SK-N-SH (cell line): ENCODE results near the gene DDIT3. TPM values are rescaled to one million over a fixed set of nuclear protein-coding genes. Genes with fewer than 3 reads are reported as not detected.

Experiments used
- CTCF ChIA-PET: fragments of 300-600, 350-600 bp; formaldehyde crosslinking; extraction: SDS; loops from one replicate; lab custom pipeline; 2021; lab: Yijun Ruan, JAX
- POLR2A ChIA-PET: fragments of 350-600 bp; sonication (Branson Sonifier 250); formaldehyde crosslinking; extraction: SDS; loops from one replicate; lab custom pipeline; 2020; ENCODE audit warnings: antibody characterized with exemption, inconsistent platforms; lab: Yijun Ruan, JAX
- DNase-seq: peaks from one replicate; pipeline ENCODE4 v3.0.0; 2012
- H2AFZ ChIP-seq: fragments of 200-600 bp; sonication (generic); 2 replicates; pipeline ENCODE4 v1.8.1; 2016; ENCODE audit warnings: antibody characterized with exemption, mild to moderate bottlenecking, low read depth
- H3F3A ChIP-seq: fragments of 200-600 bp; sonication (generic); replicated peaks from 2 replicates; pipeline ENCODE3; 2016; ENCODE audit warnings: antibody characterized with exemption, mild to moderate bottlenecking; ENCODE audit not compliant: insufficient read depth
- H3K27ac ChIP-seq, 2 experiments: fragments of 200-500 bp in 1 of 2; fragments of 200-600 bp in 1 of 2; sonication (Bioruptor generic) in 1 of 2; sonication (generic), shearing (Covaris generic) in 1 of 2; 2 replicates each; pipeline versions ENCODE4 v1.5.1 to v1.6.1; 2014 to 2016; ENCODE audit warnings: low read depth in 2 of 2, inconsistent platforms in 1 of 2, low read length in 1 of 2, mild to moderate bottlenecking in 1 of 2, mixed read lengths in 1 of 2
- H3K27me3 ChIP-seq: fragments of 200-600 bp; sonication (generic), shearing (Covaris generic); 2 replicates; pipeline ENCODE4 v1.6.1; 2016; ENCODE audit warnings: mixed run types; ENCODE audit not compliant: insufficient read depth
- H3K36me3 ChIP-seq, 2 experiments: fragments of 200-500 bp in 1 of 2; fragments of 200-600 bp in 1 of 2; sonication (Bioruptor generic) in 1 of 2; sonication (generic) in 1 of 2; replicated peaks in 1 of 2; 2 replicates each; pipeline versions ENCODE3 to v1.5.1; 2014 to 2016; ENCODE audit warnings: low read length in 1 of 2, mild to moderate bottlenecking in 1 of 2; ENCODE audit not compliant: insufficient read depth in 2 of 2, control insufficient read depth in 1 of 2
- H3K4me1 ChIP-seq, 2 experiments: fragments of 200-500 bp in 1 of 2; fragments of 200-600 bp in 1 of 2; sonication (Bioruptor generic) in 1 of 2; sonication (generic), shearing (Covaris generic) in 1 of 2; 2 replicates each; pipeline versions ENCODE4 v1.5.1 to v1.6.1; 2014 to 2016; ENCODE audit warnings: low read depth in 1 of 2, low read length in 1 of 2, mixed run types in 1 of 2; ENCODE audit not compliant: insufficient read depth in 2 of 2, control insufficient read depth in 1 of 2
- H3K4me2 ChIP-seq: fragments of 200-600 bp; sonication (generic), shearing (Covaris generic); 2 replicates; pipeline ENCODE4 v1.6.1; 2017; ENCODE audit warnings: mixed run types
- H3K4me3 ChIP-seq, 2 experiments: fragments of 200-500 bp in 1 of 2; fragments of 200-600 bp in 1 of 2; sonication (Bioruptor generic) in 1 of 2; sonication (generic), shearing (Covaris generic) in 1 of 2; 2 replicates each; pipeline versions ENCODE4 v1.5.1 to v1.8.1; 2014 to 2016; ENCODE audit warnings: low read depth in 2 of 2, inconsistent platforms in 1 of 2, low read length in 1 of 2, mild to moderate bottlenecking in 1 of 2, mixed read lengths in 1 of 2, moderate library complexity in 1 of 2
- H3K79me2 ChIP-seq: fragments of 200-600 bp; sonication (generic); 2 replicates; pipeline ENCODE4 v1.8.1; 2017; ENCODE audit warnings: mild to moderate bottlenecking; ENCODE audit not compliant: insufficient read depth
- H3K9ac ChIP-seq: fragments of 200-600 bp; sonication (generic); 2 replicates; pipeline ENCODE4 v1.6.1; 2017; ENCODE audit warnings: mixed run types
- H3K9me2 ChIP-seq: fragments of 200-600 bp; sonication (generic); 2 replicates; pipeline ENCODE4 v1.6.1; 2017; ENCODE audit warnings: mixed run types
- H3K9me3 ChIP-seq: fragments of 200-600 bp; sonication (generic); 2 replicates; pipeline ENCODE4 v1.6.1; 2017; ENCODE audit warnings: mixed run types, mild to moderate bottlenecking, moderate library complexity
- H4K20me1 ChIP-seq: fragments of 200-600 bp; sonication (generic); 2 replicates; pipeline ENCODE4 v1.6.1; 2017; ENCODE audit warnings: mild to moderate bottlenecking, mixed run types; ENCODE audit not compliant: insufficient read depth
- CTCF ChIP-seq: fragments of 200-600 bp; sonication (generic); IDR thresholded peaks from 2 replicates; pipeline ENCODE4 v1.6.1; 2017; ENCODE audit warnings: antibody characterized with exemption, mild to moderate bottlenecking, moderate library complexity
- EP300 ChIP-seq, 2 experiments: IDR thresholded peaks; 2 replicates each; pipeline versions ENCODE4 v1.4.0 to v1.6.1; 2012; ENCODE audit warnings: borderline replicate concordance in 1 of 2, low read depth in 1 of 2, low read length in 1 of 2
- GATA2 ChIP-seq: sonication (generic); formaldehyde crosslinking; IDR thresholded peaks from 2 replicates; pipeline ENCODE4 v1.5.0; 2020; ENCODE audit warnings: mild to moderate bottlenecking, missing genetic modification reagents
- MAX ChIP-seq: IDR thresholded peaks from 2 replicates; pipeline ENCODE4 v1.4.0; 2012; ENCODE audit warnings: low read depth
- MXI1 ChIP-seq: IDR thresholded peaks from 2 replicates; pipeline ENCODE4 v1.6.1; 2012; ENCODE audit warnings: mild to moderate bottlenecking, low read depth, low read length, improper control_type of control experiment
- NRF1 ChIP-seq: IDR thresholded peaks from 2 replicates; pipeline ENCODE4 v1.6.1; 2012; ENCODE audit warnings: low read depth, mild to moderate bottlenecking, low read length
- PBX3 ChIP-seq: IDR thresholded peaks from 2 replicates; pipeline ENCODE4; 2012
- POLR2AphosphoS5 ChIP-seq: IDR thresholded peaks from 2 replicates; pipeline ENCODE4 v1.6.1; 2012; ENCODE audit warnings: low read depth, low read length
- SIN3A ChIP-seq: IDR thresholded peaks from 2 replicates; pipeline ENCODE4 v1.6.1; 2012; ENCODE audit warnings: low read depth, mild to moderate bottlenecking, low read length, moderate library complexity, borderline replicate concordance
- SMC3 ChIP-seq: IDR thresholded peaks from 2 replicates; pipeline ENCODE4 v1.6.1; 2012; ENCODE audit warnings: low read depth, low read length, improper control_type of control experiment
- ZBTB33 ChIP-seq: IDR thresholded peaks from 2 replicates; pipeline ENCODE4 v1.4.0; 2012; ENCODE audit warnings: low read depth, borderline replicate concordance
- WGBS: methylation state at CpG from one replicate; pipeline ENCODE4 v1.1.6; 2017; ENCODE audit warnings: low lambda C conversion rate; 5-methylcytosine and 5-hydroxymethylcytosine counted together
- polyA plus RNA-seq, 3 experiments: library from polyadenylated mRNA; depleted of rRNA; stranded (reverse); fragments of >200 nt; gene quantifications; 2 replicates each; pipeline ENCODE4 v1.2.3, GENCODE V29; 2012

DDIT3 gene
- polyA plus RNA-seq, 1 of the 3 experiments (the other 2 are of a cell fraction), result 26.3 TPM

GRCh38 chr12:57522011-57522886 lies 1.9 kb upstream of the DDIT3 start, which contains the start of gene MBD6 (continued):
- TF ChIP-seq ZBTB33, result no peak
- TF ChIP-seq PBX3, result no peak; the same call in 1 of the 2 replicates
- peak; percentile 54; the same call in 1 of the 2 replicates for TF ChIP-seq SIN3A
- no peak for TF ChIP-seq CTCF
- TF ChIP-seq SMC3, result no peak
- peak; percentile 97 for TF ChIP-seq MXI1
- no peak; the same call in 1 of the 2 replicates for TF ChIP-seq MAX

GRCh38 chr12:57521525-57522010 lies 1.3 kb upstream of the DDIT3 start:
- Histone ChIP-seq H3K9me2 (no peaks in the 10 kb centered on the region), H4K20me1 (peaks cover 43% of the 10 kb centered on the region), H3K9me3 (no peaks in the 10 kb centered on the region), H3K36me3 (peaks cover 37 to 42% of the 10 kb centered on the region in 2 experiments), H3K4me3 (peak overlapping the region; percentile 45 to 88; a peak in 2 of 4 replicates), H3K9ac (peak overlapping the region; percentile 58; the same call in 1 of the 2 replicates), H2AFZ (peak overlapping the region; percentile 15; the same call in 1 of the 2 replicates), H3K4me1 (peaks cover 41 to 46% of the 10 kb centered on the region in 2 experiments), H3K27ac (peak overlapping the region; percentile 93), H3K27me3 (no peaks in the 10 kb centered on the region), H3F3A (peaks cover 47% of the 10 kb centered on the region), H3K4me2 (peak overlapping the region; percentile 72), H3K79me2 (peaks cover 61% of the 10 kb centered on the region)
- DNase-seq, result no peak
- no peak for TF ChIP-seq NRF1
- no peak for TF ChIP-seq GATA2
- 0 out of 4 replicates have a peak, but pooled peaks of 1 of the 2 experiments have one; percentile 7 for TF ChIP-seq EP300 (IDR thresholded peaks at IDR 0.05; ENCODE audit: borderline replicate concordance in 1 of 2, low read depth in 1 of 2, low read length in 1 of 2)
- no peak for TF ChIP-seq POLR2AphosphoS5
- CTCF ChIA-PET, result interaction anchor here (1.1 kb wide), 2 partner anchors 68 to 119 kb away, joined by 3 read pairs; no protein-coding TSS in a partner anchor
- 69% methylated on average over 17 of the region's 17 CpGs for WGBS
- POLR2A ChIA-PET, result no interaction called here
